Effector CD8-positive, alpha-beta T cell (primary cell): Measurements from ENCODE around the gene PBX3.
"Not testable (repeated sequence)": the region's sequence is repeated elsewhere in the genome, so short reads cannot be mapped to it uniquely, and the experiment has no call there.

Source experiments
- DNase-seq: peaks from one replicate; lab custom pipeline; 2025; lab: John Stamatoyannopoulos, UW

Gene PBX3

GRCh38 chr9:125778538-125779219, 31.5 kb downstream of the PBX3 start:
- not testable (repeated sequence) for DNase-seq

- DNase-seq, result not testable (repeated sequence)
These were observed 32.0 kb downstream of the PBX3 start for GRCh38 chr9:125779220-125779565.

GRCh38 chr9:125782718-125783117, 35.5 kb downstream of the PBX3 start:
- no peak for DNase-seq

GRCh38 chr9:125784286-125785049, 37.3 kb downstream of the PBX3 start:
- DNase-seq, result no peak

- no peak for DNase-seq
These were observed 38.1 kb downstream of the PBX3 start for GRCh38 chr9:125785248-125785751.

- DNase-seq, result no peak
These were observed 40.5 kb downstream of the PBX3 start for GRCh38 chr9:125787715-125788114.

GRCh38 chr9:125789196-125789595, 42.0 kb downstream of the PBX3 start:
- DNase-seq, result no peak

- DNase-seq, result no peak
These were observed 47.5 kb downstream of the PBX3 start for GRCh38 chr9:125794708-125795107.

GRCh38 chr9:125795970-125796596, 48.9 kb downstream of the PBX3 start:
- no peak for DNase-seq

- DNase-seq, result no peak
These were observed 50.8 kb downstream of the PBX3 start for GRCh38 chr9:125797930-125798329.

GRCh38 chr9:125803526-125803925, 56.4 kb downstream of the PBX3 start:
- no peak for DNase-seq

GRCh38 chr9:125805057-125805456, 57.9 kb downstream of the PBX3 start:
- no peak for DNase-seq

- no peak for DNase-seq
These were observed 58.4 kb downstream of the PBX3 start for GRCh38 chr9:125805586-125805985.

- DNase-seq, result no peak
These were observed 59.9 kb downstream of the PBX3 start for GRCh38 chr9:125807079-125807478.

GRCh38 chr9:125810161-125810560, 63.0 kb downstream of the PBX3 start:
- no peak for DNase-seq

- DNase-seq, result no peak
These were observed 63.8 kb downstream of the PBX3 start for GRCh38 chr9:125811002-125811401.

- no peak for DNase-seq
These were observed 65.2 kb downstream of the PBX3 start for GRCh38 chr9:125812403-125812802.

GRCh38 chr9:125815568-125815967, 68.4 kb downstream of the PBX3 start:
- no peak for DNase-seq

GRCh38 chr9:125816321-125816720, 69.1 kb downstream of the PBX3 start:
- DNase-seq, result no peak

- DNase-seq, result no peak
These were observed 73.1 kb downstream of the PBX3 start for GRCh38 chr9:125820100-125820804.

- no peak for DNase-seq
These were observed 73.9 kb downstream of the PBX3 start for GRCh38 chr9:125821078-125821477.

- DNase-seq, result no peak
These were observed 75.0 kb downstream of the PBX3 start for GRCh38 chr9:125822160-125822559.
